T-helper 9 cell (primary cell): Measurements from ENCODE around the gene THRB.
"Not testable (repeated sequence)": the region's sequence is repeated elsewhere in the genome, so short reads cannot be mapped to it uniquely, and the experiment has no call there.

Experiments used
- DNase-seq: peaks from one replicate; pipeline ENCODE4 v3.0.0-alpha.2; 2020

THRB gene

GRCh38 chr3:24401090-24401810 lies 93.4 kb downstream of the THRB start:
- DNase-seq, result no peak

DNA sequence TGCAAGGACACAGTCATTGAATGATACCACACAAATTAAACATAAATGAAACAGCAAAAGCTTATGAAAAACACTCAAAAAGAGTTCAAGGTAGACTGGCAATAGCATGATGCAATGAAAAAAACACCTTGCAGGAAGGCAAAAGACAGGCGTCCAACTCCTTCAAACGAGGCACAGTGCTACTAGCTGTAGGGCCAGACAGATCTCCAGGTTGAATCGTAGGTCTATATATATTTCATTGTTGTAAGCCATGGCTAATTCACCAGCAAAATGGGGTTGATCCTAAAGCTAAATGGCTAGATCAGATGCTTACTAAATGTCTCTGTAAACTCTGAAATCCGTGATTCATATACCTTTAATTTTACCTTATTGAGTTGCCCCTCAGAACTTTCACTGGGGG lies 94.2 kb downstream of the THRB start:
- no peak for DNase-seq

- DNase-seq, result no peak
Measured at GRCh38 chr3:24400015-24400414, 94.6 kb downstream of the THRB start.

GRCh38 chr3:24399614-24400013 lies 95.0 kb downstream of the THRB start:
- no peak for DNase-seq

- DNase-seq, result not testable (repeated sequence)
Measured at GRCh38 chr3:24398712-24399111, 95.9 kb downstream of the THRB start.

- no peak for DNase-seq
Measured at GRCh38 chr3:24396338-24396737, 98.3 kb downstream of the THRB start.

- DNase-seq, result no peak
Measured at GRCh38 chr3:24394754-24395153, 99.9 kb downstream of the THRB start.

DNA sequence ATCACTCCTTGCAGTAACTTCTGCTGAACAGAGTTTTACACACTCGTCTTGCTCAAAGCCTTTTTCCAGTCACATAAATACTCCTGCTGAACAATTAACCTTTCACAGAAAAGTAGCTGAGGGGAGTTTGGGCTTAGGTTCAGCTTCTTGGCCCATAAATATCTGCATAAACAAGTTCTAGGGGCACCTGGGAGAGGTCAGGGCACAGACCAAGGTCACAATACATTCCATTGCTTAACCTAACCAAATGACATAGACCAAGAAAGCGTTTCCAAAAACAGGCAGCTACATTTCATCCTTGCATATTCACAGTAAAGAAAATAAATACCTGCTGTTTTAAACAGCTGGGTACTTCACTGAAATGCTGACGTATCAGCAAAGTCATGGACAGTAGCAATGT lies 101.3 kb downstream of the THRB start:
- DNase-seq, result no peak

DNA sequence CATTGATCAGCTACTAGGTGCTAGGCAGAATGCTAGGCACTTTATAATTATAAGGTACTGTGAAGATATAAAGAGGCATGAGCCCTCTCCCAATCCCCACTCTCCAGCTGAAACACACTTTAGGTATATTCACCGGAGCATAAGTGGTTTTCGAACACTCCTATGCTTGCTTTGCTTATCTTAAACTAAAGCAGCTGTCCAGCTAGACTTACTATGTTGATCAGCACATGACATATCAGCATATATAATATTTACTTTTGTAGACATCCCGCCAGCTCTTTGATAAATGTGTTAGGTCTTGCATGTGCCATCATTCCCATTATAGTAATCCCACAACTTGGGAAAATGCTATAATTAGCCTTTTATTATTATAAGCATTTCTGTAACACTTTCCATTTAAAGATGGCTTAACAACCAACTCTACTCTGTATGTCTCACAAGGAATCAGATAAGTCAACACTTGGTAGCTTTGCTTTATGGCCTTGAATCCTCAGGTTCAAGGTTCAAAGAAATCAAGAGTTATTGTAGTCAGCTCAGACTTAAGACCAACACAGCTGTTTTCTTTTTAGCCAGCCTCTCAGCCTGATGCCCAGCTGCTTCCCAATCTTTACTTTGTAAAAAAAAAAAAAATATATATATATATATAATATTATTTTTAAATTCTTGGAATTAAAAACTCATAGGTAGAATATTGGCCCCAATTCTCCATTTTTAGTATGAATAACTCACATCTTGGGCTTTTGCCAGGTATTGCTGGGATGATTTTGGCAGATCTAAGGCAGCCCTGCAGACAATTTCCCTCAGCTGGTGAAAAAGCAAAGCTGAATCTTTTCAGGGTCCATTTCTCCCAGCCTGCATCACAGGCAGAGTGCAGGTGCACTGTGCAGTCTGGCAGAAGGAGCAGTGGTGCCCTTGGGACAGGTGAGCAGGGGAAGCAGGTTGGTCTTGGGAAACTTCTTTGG lies 104.2 kb downstream of the THRB start:
- DNase-seq, result no peak

GRCh38 chr3:24389108-24390090 lies 105.3 kb downstream of the THRB start:
- DNase-seq, result no peak

- no peak for DNase-seq
Measured at GRCh38 chr3:24388611-24389010, 106.0 kb downstream of the THRB start.

GRCh38 chr3:24388159-24388558 lies 106.5 kb downstream of the THRB start:
- no peak for DNase-seq

GRCh38 chr3:24387493-24387892 lies 107.2 kb downstream of the THRB start:
- no peak for DNase-seq

- no peak for DNase-seq
Measured at GRCh38 chr3:24387000-24387399, 107.7 kb downstream of the THRB start.

- DNase-seq, result no peak
Measured at GRCh38 chr3:24386458-24386857, 108.2 kb downstream of the THRB start.

GRCh38 chr3:24385012-24385615 lies 109.5 kb downstream of the THRB start:
- DNase-seq, result no peak

GRCh38 chr3:24382647-24383046 lies 112.0 kb downstream of the THRB start:
- no peak for DNase-seq

GRCh38 chr3:24379936-24380335 lies 114.7 kb downstream of the THRB start:
- DNase-seq, result no peak

- no peak for DNase-seq
Measured at GRCh38 chr3:24378313-24378712, 116.3 kb downstream of the THRB start.

DNA sequence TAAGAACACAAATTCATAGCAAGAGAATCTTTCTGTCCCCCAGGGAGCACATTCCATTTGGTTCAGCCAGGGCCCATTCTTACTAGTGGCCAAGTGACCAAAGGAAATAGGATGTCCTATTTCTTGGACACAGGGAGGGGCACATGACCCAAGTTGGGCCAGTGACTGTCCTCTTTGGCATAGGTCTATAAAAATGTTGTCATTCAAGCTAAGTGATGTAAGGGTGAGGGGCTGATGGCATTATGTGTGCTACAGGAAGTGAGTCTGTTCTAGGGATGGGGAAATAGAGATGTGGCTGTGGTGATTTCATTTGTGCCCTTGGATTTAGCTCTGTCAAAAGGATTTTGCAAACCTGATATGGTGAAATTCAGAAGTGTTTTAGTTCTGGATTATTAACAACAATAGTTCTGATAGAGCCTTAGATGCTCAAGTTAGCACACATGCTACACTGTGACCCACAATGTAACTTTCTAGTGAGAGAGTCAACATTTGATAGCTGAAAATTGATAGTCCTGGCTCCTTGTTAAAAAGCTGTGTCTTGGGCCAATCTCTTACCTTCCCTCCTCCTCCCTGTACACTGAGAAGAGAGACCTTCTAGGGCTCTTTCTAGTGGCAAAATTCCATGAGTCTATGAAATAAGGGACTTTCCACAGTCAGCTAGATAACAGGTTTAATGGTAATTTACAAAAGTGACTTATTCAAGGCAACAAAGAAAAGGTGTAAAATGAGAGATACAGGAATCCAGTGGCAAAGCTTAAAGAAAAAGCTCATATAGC lies 117.2 kb downstream of the THRB start:
- no peak for DNase-seq

GRCh38 chr3:24375947-24376384 lies 118.7 kb downstream of the THRB start:
- no peak for DNase-seq
